ENCODE measurements around the gene CAST.

CAST gene

DNA sequence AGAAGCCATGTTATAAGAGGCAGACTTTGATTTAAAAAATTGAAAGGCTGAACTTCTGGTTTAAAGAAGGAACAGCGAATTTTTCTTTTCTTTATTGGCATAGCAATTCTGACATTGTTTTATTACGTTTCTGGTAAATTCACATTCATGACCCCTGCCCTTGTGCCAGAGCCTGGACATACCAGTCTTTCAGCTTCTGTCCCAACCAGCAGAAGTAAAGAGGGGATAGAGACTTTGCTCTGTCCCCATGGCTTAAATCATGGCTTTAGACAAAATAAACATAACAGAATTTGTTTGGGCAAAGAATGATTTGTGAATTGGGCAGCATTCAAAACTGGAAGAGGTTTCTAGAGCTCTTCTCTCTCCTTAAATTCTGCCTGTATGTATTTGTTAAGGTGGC, 15.3 kb downstream of the CAST start:
- no peak for DNase-seq

DNA sequence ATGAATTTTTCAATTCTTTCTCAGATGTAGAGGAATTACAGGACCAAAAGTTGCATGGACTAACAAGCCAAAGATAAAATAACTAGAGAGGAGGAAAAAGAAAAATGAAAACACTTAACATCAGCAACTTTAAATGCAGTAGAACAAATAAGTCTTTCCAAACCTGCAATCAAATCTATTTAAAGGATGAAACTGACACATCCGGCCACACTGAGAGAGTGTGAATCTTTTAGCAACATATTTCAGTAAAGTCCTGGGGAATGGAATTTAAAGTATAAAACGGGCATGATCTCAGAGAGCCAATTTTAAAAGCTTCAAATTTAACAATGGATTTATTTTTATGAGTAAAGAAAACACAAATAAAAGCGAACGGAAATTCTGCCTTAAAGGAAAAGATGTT, 17.1 kb downstream of the CAST start:
- DNase-seq, result no peak

DNA sequence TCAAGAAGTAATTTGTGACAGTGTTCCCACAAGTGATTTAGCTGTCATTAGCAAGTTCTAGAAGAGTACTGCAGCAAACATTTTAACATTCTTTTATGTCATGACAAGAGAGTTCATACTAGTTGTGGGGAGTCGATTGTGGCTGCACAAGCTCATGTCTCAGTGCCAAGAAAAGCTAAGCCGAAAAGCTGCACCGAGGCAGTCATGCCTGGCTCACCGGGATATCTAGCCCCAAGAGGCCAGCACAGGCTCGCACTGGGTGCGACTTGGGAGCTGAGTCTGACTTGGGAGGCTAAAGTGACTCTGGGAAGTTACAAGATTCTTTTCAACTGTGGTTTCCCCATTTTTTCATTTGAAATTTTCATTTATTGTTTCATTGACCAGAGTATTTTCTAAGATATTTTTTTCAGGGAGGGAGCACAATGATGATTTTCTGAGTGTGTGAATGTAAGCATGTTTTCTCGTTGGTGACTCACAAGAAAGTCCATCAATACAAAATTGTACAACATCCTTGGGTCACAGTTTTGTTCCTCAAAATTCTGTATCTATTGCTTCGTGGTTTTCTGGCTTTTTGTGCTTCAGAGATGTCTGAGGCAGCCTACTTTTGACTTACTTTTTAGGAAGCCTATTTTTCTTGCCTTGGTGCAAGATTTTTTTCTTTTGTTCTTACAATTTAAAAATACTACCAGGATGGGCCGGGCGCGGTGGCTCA, 18.7 kb downstream of the CAST start:
- DNase-seq, result no peak

DNA sequence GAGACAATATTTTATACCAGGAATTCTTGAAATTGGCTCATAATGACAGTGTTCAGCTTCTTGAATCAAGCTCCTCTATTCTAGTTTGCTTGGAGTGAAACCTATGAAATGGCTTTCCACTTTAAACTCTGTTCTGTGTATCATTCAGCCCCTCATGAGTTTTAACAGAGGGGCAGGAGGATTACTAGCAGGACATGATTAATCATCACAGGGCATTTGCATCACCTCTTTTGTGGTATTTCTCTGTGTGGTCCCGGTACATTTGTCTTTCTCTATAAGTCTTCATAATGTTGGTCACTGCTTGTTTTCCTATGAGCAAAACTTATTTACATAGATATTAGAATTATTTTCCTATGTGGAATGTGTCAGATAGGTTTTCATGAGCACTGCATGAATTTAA, 21.2 kb downstream of the CAST start:
- no peak for DNase-seq

DNA sequence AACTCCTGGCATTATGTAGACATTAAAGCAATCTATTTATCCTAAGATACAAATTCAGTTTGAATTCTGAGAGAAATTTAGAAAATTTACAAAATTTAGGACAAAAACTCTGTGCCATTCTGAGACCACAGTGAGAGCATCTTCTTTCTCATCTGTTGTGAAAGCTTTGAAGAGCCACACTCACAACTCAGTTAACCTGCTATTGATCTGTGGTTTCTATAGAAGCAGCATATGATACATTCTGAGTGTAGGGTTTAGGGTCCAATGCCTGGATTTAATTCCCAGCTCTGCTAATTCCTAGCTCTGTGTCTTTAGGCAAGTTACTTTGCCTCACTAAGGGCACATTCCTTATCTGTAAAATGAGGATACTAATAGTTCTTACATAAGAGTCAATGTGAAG, 21.6 kb downstream of the CAST start:
- DNase-seq, result no peak

DNA sequence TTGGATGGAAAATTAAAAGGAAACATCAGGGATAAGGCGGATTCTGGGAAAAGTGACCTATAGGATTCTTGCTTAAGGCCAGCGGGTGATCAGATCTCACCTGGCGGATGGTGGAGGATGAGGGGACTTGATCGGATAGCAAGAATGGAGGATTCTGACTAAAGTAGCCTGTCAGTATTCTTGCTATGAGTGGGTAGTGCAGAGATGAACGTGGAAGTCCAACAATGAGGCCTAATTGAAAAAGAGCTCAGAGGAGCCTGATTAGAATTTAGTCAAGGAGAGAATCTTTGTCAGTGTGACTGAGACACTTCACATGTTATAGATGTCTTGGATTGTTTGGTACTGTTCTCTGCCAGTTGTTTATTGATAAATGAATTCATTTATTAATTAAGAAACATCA, 24.9 kb downstream of the CAST start:
- no peak for DNase-seq

DNA sequence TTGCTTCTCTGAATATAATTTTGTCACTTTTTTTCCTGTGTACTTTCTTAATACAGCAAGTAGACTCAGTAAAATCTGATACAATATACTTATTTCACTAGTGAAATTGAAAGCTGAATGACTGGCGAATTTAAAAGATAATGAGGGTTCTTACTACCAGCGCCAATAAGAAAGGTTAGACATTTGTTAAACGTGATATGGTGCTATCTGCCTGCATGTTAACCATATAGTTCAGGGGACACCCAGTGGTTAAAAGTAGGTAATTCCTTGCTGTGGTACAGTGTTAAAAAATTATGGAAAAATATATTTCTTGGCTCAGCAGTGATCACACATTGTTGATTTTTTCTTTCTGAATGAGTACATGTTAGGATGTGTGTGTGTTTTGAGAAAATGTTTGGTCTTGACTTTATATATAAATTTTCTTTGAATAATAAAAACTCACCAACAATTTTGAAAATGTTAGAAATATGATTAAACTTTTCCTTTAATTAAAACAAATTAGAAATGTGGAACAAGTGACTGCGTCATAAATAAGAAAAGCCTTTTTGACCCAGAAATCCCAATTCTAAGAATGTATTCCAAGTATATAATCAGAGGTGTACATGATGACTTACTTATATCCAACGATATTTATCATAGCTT, 25.8 kb downstream of the CAST start:
- peak; percentile 39 for DNase-seq

DNA sequence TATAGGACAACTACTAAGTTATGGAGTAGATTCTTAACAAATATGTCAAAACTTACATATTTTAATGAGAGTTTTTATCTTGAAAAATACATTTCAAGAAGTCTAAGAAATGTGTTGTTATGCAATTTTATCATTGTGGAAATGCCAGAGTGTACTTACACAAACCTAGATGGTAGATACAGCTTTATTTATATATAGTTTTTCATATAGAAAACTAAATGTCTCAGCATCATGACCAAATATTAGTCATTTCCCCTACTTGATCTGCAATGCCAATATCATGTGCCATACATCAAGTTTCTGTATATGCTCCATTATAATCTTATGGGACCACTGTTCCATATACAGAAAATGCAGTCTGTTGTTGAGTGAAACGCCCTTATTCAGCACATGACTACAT, 28.7 kb downstream of the CAST start:
- no peak for DNase-seq

DNA sequence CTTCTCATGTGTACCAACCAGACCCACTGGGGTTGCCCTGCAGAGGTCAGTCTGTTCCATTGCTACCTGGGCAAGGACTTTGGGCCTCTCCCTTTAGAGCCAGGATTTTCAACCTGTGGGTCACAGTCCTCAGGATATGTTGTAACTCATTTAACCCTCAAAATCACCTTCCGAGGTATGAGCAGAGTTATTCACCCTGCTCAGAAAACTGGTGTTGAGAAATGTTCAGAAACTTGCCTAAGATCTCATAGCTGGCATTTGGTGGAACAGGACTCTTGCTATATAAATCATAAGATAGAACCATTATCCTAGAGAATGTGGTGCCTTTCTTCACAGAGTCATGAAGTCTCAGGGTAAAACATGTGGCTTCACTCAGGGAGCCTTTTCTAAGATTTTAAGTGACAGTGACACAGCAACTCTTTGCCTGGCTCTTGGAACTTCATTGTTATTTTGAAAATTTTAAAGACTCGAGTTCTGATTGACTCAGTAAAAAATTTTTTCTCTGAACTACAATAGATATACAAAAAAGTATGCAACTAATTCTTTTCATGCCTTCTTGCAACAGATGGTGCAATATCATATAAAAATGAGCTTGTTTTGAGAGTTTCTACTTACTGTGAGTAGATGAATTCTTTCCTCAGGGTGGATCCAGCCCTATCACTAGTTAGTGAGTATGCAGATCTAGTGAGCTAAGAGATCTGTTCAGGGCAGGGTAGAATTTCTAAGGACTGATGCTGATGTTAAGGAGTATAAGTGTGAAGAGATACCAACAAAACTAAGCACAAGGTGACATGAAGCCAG, 29.5 kb downstream of the CAST start:
- no peak for DNase-seq

DNA sequence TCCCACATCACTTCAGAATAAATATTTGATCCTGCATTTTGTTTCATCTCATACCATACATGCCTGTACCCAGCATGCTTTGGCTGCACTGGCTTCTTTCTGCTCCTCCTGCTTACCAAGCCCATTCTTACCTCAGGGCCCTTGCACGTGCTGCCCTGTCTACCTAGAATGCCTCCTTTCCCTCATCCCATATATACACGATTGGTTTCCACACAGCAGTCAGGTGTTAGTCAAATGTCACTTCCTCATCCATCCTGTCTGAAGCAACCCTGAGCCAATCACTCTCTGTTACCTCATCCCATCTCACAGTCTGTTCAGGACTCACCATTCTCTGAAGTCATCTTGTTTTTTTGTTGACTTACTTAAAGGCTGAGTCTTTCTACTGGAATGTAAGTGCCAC, 30.3 kb downstream of the CAST start:
- DNase-seq, result no peak

DNA sequence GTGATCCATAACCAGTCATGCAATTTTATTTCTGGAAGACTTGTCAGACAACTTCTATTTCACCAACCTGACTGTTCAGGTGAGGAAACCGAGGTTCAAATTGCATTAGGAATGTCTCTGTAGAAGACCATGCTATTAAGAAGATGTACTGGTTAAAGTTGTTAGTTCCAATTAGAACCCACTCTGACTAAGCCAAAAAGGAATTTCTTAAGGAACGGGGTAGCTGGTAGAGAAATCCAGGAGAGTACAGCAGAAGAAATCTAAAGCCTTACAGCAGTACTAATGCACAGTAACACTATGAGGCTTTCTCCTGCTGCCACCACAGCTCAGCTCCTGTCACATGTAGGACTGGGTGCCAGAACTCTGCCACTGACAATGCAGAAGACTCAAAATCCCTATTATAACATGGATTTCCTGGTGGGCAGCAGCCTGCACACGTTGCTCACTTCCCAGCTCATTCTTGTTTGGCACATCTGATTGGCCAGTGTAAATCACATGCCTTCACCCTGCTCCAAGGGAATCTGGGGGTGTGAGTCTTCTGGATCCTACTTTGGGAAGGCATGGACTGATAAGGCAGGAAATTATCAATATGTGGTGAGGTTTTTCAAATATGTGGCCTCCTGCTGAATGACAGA, 37.1 kb downstream of the CAST start:
- DNase-seq, result no peak

DNA sequence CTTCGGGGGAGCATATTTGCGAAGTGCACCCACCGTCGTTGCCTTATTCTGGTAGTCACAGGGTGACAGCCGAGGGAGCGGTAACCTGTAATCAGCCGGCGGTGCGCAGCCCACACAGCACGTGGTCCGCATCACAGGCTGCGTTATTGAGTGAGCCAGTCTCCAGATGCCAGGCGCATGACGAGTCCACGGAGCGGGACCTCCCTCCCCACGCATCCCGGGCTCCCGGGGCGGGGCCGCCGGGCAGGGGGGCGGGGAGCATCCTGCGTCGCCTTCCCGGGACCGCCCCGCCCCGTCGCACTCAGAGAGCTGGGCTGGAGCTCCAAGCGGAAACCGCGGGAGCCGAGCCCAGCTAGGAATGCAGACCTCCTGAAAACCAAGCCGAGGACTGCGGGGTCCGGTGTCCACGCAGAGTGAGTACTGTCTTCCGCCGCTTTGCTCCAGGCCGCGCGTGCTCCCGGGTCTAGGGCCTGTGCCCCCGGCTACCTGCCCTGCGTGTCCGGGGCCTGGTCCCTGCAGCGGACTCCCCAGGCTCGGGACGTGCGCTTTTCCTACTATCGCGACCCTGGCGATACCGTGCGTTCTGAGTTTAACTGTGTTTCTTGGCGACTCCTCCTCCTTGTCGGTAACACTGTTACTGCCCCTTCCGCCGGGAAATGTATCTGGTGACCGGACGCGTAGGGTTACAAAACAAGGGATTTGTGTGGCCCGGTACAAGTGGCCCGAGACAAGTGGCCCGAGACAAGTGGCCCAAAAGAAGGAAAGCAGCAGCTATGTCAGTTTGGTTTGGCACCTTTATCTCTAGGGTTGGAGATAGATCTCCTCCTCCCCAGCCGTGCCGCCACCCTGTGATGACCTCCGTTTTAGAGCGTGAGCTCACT, 40.6 kb downstream of the CAST start:
- DNase-seq, result peak; percentile 37

DNA sequence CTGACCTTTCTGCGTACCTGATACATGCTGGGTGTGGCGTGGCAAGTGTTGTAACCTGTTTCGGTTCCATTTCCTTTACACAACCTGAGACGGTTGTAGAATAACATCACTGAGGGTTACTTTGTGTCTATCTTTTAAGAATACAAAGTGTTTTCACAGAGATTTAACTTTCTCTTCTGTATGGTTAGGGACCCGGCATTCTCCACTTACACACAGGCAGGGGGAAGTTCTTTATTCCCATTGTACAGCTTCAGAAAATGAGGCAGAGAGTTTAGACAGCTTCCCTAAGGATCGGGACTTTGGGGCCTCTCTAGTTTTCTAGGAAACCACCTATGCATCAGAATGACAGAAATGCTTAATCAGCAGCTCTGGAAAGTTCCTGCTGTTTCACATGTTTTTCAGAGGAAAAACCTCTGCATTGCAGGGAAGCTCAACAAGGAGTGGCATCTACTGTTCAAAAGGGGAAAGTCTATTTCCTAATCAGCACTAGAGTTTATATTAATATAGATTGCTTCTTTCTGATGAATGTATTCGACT, 41.3 kb downstream of the CAST start:
- DNase-seq, result no peak

DNA sequence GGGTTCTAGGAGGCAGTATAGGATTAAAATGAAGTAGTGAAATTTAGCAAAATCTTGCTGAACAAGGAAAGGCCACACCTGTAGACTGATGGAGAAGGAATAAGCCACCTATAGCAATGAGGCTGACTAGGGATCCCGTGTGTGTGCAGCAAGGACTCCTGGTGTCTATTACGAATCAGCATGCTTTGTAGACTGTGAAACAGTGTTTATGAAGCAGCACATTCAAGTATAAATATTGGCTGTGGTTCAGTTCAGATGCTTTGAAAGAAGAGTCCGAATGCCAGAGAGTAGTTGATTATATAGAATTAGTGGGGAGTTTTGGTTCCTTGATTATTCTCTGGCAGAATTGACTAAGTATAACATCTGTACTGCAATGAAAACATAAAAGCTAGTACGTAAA, 41.8 kb downstream of the CAST start:
- no peak for DNase-seq

DNA sequence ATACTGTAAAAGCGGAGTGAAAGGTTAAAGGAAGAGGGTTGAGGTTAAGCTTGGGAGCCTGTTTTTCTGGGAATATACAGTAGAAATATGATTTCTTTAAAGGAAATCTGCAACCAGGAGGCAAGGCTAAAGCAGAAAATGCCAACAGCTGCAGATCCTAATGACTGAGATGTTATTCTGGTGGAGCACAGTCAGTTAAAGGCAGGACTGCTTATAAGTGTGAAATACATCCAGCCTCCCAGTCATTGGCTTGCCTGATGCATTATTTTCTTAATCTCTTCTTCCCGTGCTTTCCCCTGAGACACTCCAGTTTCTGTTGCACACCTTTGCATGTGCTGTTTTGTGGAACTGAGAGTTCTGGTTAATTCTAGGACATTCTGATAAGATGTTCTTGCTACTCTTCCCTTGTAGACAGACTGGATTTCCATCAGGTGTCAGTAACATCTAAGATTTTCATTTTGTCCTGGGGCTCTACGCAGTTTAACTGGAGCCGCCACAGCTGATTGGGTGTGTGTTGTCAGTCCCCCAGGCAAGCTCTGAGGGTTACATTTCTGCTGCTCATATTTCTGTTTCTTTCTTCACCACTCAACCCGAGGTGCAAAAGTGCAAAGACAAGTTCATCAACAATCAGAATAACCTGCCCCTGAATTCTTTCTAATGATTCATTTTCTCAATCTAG, 44.4 kb downstream of the CAST start:
- DNase-seq, result no peak

DNA sequence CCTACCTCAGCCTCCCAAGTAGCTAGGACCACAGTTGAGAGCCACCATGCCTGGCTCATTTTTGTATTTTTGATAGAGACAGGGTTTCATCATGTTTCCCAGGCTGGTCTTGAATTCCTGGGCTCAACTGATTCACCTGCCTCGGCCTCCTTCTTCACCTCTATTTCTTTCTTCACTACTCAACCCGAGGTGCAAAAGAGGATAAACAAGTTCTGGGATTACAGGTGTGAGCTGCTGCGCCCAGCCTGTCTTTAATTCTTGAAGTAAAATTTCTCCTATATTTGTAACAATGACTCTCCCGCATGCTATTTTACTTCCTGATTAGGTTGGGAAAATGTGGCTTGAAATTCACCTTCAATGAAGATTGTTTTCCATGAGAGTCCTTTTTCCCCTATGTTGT, 46.4 kb downstream of the CAST start:
- DNase-seq, result no peak

DNA sequence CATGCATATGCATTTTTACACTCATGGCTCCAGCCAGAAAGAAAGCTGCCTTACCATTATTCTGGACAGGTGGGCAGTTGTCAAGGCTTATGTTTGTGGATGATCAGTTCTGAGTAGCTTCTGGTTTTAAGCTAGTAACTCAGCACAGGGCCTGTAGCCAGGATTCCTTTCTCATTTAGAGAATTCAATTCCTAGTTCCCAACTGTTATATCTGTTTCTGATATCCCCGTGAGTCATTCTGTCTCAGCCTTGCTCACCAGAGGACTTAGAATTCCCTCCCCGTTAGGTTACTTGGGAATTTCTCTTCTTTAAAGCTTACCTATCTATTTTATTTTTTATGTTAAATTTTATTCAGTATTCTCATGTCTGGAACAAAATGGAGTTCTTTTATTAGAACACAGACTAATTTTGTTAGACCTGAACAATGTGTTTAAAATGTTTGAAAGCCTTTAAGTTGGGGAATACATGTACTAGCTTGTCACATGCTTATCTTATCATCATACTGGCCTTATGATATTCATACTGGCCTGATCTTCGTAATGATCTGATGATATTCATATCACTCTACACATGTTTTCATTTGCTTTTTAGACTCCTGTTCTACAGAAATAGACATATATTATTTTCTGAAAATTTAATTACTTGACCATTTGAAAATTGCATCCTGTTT, 47.1 kb downstream of the CAST start:
- no peak for DNase-seq

DNA sequence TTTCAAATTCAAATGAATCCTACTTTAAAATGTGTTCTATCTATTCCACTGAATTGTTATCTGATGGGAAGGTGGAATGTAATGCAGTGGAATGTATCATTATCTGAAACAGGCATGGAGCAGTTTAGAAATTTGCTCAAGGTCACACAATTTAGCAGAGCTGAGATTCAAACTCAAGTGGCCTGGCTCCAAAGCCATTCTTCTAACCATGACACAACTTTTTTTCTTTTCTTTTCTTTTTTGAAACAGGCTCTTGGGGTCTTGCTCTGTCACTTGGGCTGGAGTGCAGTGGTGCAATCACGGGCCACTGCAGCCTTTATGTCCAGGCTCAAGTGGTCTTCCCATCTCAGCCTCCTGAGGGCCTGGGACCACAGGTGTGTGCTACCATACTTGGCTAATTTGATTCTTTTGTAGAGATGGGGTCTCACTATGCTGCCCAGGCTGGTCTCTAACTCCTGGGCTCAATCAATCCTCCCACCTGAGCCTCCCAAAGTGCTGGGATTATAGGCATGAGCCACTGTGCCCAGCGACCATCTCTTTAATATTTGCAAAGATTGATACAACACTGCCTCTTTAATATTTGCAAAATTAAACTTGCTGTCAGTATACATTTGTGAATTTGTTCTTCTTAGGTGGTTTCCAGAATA, 50.0 kb downstream of the CAST start:
- DNase-seq, result no peak

DNA sequence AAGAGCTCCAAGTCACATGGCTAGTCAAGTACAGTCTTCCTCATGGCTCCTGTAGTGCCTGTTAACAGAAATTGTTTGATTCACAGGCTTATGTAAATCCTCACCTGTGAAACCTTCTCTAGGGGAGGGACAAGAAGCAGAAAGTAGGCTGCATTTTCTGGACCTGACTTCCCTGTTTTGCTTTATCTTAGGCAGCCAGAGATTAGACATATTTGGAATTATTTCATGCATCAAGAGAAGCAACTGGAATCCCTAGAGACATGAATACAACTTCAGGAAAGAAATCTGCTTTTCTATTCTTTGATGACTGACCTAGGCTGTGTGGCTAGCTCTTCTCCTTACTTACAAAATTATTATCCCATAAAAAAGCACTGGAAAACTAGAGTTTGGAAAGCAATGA, 52.3 kb downstream of the CAST start:
- no peak for DNase-seq

DNA sequence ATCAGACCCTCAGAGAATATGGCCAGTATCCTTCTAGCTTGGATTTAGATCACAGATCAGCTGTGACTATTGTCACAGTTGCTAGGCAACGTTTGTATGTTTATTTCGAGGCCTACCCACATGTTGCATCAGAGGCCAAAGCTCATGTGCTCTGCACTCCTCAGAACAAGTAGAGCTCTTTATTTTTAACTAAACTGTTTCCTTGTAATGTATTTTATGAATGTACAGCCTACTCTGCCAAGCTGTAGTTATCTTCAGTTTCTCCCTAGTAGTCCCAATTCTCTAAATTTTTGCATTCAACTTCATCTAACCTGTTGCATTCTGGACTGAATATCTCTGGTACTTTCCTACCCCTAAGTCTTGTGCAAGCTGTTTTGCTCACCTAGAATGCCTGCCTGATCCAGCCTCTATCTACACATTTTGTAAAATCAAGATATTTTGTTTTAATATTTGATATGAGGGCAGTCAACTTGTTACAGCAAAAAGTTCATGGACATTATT, 52.8 kb downstream of the CAST start:
- no peak for DNase-seq
